Body of pancreas (tissue), 4 donors: ENCODE data around the gene FUT2. TPM values are rescaled to one million over a fixed set of nuclear protein-coding genes. Genes with fewer than 3 reads are reported as not detected.
A peak's percentile ranks its signal among the peaks of the same experiment; 100 is the strongest.

Source experiments
- ATAC-seq: fragments of 150-250 bp; one replicate; pipeline ENCODE4 v1.9.1; 2016
- DNase-seq, 4 donors: peaks; one replicate each; pipeline ENCODE4 v3.0.0-alpha.2; 2019
- H3K27ac ChIP-seq, 4 donors: fragments of 200-600 bp; sonication (generic); 1 replicate in 3 of 4; 2 replicates in 1 of 4; pipeline versions ENCODE4 v1.5.1 to v1.6.1; 2016 to 2019; ENCODE audit warnings: mild to moderate bottlenecking in 1 of 4, mixed read lengths in 1 of 4, moderate library complexity in 1 of 4
- H3K27me3 ChIP-seq, 2 donors: fragments of 200-600 bp; sonication (generic); one replicate each; pipeline ENCODE4 v1.6.0; 2016; ENCODE audit warnings: mild to moderate bottlenecking in 1 of 2
- H3K36me3 ChIP-seq, 2 donors: fragments of 200-600 bp; sonication (generic); replicated peaks in 1 of 2; 2 replicates each; pipeline ENCODE4 v1.5.1; 2016; ENCODE audit warnings: low read depth in 2 of 2; ENCODE audit not compliant: insufficient read depth in 1 of 2
- H3K4me1 ChIP-seq: fragments of 200-600 bp; sonication (generic); one replicate; pipeline ENCODE4 v1.6.0; 2016
- H3K4me3 ChIP-seq, 2 donors: fragments of 200-600 bp; sonication (generic); 1 replicate in 1 of 2; 2 replicates in 1 of 2; pipeline ENCODE4 v1.5.1; 2016 to 2019
- H3K9me3 ChIP-seq, 3 donors: fragments of 200-600 bp; sonication (generic); 1 replicate in 2 of 3; 2 replicates in 1 of 3; pipeline ENCODE4 v1.5.1; 2016
- POLR2A ChIP-seq, 3 donors: fragments of 450-650 bp; IDR thresholded peaks; one replicate each; pipeline ENCODE4 v1.6.1; 2016; ENCODE audit warnings: antibody characterized with exemption in 3 of 3, mild to moderate bottlenecking in 2 of 3
- WGBS, 2 donors: methylation state at CpG; one replicate each; pipeline ENCODE4 v1.1.5; 2017; 5-methylcytosine and 5-hydroxymethylcytosine counted together
- intact Hi-C: fragments of 100-400 bp; cut with DNase I; formaldehyde crosslinking; loops from one replicate; pipeline ENCODE4 v1.15.1; 2023
- total RNA-seq, 2 donors: library from RNA; depleted of rRNA; stranded (reverse); fragments of >200 nt; gene quantifications; one replicate each; pipeline ENCODE4 v1.1.0, GENCODE V29; 2016
- TF ChIP-seq, protein P1 (sequence below), 7 experiments: fragments of 450-650 bp in 4 of 7; fragments of 200-600 bp in 3 of 7; sonication (generic) in 3 of 7; IDR thresholded peaks; one replicate each; pipeline ENCODE4 v1.5.1; 2016 to 2019; ENCODE audit warnings: antibody characterized with exemption in 7 of 7

Gene FUT2
- total RNA-seq, 2 donors from 2014 or later: 2.0 to 3.4 TPM

DNA sequence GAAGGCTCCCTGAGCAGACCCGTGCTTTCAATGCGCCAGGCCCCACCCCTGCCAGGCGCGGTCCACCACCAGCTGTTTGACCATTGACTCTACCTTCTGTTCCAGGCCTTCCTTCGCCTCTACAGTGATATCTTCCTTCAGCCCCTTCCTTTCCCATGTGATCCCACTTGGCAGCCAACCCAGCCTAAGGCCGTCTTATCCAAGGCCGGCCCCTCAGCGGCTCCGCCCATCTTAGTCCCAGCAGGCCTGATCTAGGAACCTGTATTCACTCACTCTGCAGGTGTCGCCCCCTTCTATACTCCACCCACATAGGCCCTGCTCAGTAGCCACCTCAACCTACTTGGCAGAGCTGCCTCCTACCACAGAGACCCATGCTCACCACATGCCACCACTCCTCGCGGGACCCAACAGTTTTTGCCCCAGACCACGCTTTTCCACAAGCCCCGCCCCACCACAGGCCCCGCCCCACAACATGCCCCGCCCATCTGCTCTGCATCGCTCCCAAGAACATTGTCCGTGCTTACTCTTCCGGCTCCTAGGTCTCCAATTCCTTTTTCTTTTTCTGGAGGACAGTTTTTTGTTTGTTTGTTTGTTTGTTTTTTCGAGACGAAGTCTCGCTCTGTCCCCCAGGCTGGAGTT is 41.7 kb downstream of the FUT2 start:
- no peak overlapping the region for H3K4me3 ChIP-seq
- H3K9me3 ChIP-seq: no peaks in the 10 kb centered on the region
- DNase-seq (peak; percentile 89 to 96 (median 94)), ATAC-seq (peak; percentile 50)
- H3K36me3 ChIP-seq: no peaks in the 10 kb centered on the region
- H3K27ac ChIP-seq: peak overlapping the region in 3 of 4 donors; percentile 83 to 91 (median 84)
- no peaks in the 10 kb centered on the region for H3K27me3 ChIP-seq
- intact Hi-C loops: no loop called here
- peaks cover 51% of the 10 kb centered on the region for H3K4me1 ChIP-seq
- TF ChIP-seq POLR2A (IDR thresholded peaks at IDR 0.05): peak in 2 of 3 donors; percentile 34 to 47
- TF ChIP-seq, protein P1, sequence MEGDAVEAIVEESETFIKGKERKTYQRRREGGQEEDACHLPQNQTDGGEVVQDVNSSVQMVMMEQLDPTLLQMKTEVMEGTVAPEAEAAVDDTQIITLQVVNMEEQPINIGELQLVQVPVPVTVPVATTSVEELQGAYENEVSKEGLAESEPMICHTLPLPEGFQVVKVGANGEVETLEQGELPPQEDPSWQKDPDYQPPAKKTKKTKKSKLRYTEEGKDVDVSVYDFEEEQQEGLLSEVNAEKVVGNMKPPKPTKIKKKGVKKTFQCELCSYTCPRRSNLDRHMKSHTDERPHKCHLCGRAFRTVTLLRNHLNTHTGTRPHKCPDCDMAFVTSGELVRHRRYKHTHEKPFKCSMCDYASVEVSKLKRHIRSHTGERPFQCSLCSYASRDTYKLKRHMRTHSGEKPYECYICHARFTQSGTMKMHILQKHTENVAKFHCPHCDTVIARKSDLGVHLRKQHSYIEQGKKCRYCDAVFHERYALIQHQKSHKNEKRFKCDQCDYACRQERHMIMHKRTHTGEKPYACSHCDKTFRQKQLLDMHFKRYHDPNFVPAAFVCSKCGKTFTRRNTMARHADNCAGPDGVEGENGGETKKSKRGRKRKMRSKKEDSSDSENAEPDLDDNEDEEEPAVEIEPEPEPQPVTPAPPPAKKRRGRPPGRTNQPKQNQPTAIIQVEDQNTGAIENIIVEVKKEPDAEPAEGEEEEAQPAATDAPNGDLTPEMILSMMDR (IDR thresholded peaks at IDR 0.05): no peak
- 35 to 37% methylated on average over 22 of the region's 22 CpGs for WGBS, 2 donors

DNA sequence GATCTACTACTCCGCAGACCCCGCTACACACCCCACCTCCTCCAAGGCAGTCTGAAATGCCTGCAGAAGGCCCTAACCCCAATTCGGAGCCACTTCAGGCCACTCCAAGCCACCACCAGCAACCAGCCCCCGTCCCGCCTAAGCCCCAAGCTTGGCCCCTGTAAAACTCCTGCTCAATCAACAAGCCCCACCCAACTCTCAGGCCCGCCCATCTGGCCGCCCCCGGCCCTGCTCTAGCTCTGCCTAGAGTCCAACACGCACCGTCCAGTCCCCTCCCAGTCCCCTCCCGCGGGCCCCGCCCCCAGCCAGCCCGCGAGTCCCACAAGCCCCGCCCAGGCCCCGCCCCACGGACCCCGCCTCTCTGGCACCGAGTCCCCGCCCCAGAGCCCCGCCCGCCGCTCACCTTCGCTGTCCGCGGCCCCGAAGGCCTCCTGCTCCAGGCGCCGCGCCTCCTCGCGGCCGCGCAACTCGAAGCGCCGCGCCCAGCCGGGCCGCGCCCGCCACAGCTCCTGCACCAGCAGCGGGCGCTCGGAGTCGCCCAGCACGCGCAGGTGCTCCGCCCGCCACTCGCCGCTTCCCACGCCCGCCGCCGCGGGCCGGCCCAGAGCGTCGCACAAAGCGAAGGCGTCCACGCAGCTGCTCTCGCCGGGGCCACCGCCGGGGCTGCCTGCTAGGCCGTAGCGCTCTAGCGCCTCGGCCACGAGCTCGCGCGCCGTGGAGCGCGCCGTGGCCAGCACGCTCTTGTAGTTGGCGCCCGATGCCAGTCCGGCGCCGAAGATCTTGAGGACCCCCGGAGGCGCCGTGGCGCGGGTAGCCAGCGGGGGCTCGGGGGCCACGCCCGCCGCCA is 43.0 kb downstream of the FUT2 start:
- Histone ChIP-seq H3K36me3 (no peaks in the 10 kb centered on the region), H3K4me1 (peaks cover 51% of the 10 kb centered on the region), H3K4me3 (peak overlapping the region; percentile 4 to 23), H3K9me3 (no peaks in the 10 kb centered on the region), H3K27me3 (no peaks in the 10 kb centered on the region), H3K27ac (peak overlapping the region; percentile 79 to 93 (median 88))
- 1 to 13% methylated on average over 11 to 84 of the region's 96 CpGs for WGBS, 2 donors
- peak; percentile 60 to 91 (median 66) for TF ChIP-seq POLR2A (IDR thresholded peaks at IDR 0.05)
- TF ChIP-seq, protein P1 (IDR thresholded peaks at IDR 0.05): peak in 5 of 7 experiments; percentile 7 to 98 (median 65)
- ATAC-seq: peak; percentile 84
- intact Hi-C loops: no loop called here
- DNase-seq: peak; percentile 96 to 98 (median 97)

DNA sequence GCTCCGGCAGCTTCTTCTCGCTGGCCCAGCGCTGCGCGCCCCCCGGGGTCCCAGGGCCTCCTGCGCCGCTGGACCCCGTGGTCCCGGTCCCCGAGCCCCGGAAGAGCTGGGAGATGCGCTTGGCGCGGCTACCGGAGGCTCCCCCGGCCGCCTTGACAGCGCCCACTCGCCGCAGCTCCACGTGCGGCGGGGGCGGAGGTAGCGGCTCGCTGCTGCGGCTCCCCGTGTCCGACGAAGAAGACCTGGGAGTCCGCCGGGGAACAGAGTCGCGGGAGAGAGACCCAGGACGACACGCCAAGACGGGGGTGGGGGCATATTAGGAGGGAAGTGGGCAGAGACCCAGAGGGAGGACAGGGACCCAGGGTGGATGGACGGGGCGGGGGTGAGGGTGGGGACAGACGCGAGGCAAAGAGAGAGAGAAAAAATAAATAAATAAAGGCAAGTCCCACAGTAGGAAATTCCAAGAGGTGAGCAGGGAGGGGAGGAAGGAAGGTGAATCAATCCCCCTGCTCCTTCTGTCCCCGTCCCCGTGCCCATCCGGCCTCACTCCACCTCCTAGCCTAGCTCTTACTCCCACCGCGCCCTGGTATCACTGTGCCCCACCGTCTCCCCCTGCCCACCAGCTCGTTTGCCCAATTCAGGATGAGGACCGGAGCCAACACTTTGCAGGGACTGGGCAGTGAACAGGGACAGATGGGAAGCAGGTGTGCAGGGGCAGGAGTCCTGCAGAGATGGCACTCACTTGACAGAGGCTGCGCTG is 43.8 kb downstream of the FUT2 start:
- peak overlapping the region; percentile 79 to 93 (median 88) for H3K27ac ChIP-seq
- DNase-seq (peak; percentile 55 to 73 (median 64)), ATAC-seq (no peak)
- intact Hi-C loops: no loop called here
- H3K4me3 ChIP-seq: peak overlapping the region; percentile 4 to 23
- TF ChIP-seq, protein P1 (IDR thresholded peaks at IDR 0.05): no peak
- TF ChIP-seq POLR2A (IDR thresholded peaks at IDR 0.05): peak in 1 of 3 donors; percentile 47
- no peaks in the 10 kb centered on the region for H3K9me3 ChIP-seq
- 4 to 17% methylated on average over 30 to 45 of the region's 51 CpGs for WGBS, 2 donors
- no peaks in the 10 kb centered on the region for H3K27me3 ChIP-seq
- H3K36me3 ChIP-seq: no peaks in the 10 kb centered on the region
- H3K4me1 ChIP-seq: peaks cover 51% of the 10 kb centered on the region

DNA sequence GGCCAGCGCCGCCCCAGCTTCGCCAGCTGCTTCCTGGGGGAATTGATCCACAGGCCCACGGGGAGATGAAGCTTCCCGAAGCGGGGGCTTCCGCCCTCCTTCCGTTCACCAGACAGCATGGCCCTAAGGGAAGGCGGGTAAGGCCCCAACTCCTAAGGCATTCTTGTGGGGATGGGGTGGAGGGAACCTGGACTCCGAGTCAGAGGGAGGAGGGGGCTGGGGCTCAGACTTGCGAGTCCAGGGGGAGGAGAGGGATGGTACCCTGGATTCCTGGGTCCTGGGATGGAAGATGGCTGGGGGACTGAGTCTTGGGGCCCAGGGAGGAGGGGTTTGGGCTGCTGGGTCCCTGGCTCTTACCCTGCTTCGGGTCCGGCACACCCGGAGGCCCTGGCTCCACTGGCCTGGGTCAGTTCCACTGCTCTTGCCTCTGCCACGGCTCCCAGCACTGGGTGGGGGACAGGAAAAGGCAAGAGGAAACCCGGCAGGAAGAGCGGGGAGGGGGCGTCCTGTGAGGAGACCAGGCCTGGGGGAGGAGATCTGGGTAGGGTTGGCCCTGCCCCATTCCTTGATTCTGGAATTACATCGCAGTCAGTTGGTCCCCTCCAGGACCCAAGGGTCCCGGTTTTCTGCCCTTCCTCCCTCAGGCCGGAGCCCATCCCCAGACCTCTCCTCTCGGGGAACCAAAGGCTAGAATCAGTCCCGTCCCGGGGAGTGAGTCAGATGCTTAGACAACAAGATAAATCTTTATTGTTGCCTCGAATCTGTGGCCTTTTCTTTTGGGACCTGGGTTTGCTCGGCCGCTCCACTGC is 44.6 kb downstream of the FUT2 start, which contains the start of gene RASIP1:
Gene RASIP1, minus strand, starts transcription at position 447 of the 809 bp plus-strand sequence. Its CDS starts 328 bp downstream, at position 119.
- intact Hi-C loops: no loop called here
- Histone ChIP-seq H3K36me3 (no peaks in the 10 kb centered on the region), H3K27me3 (no peaks in the 10 kb centered on the region), H3K9me3 (no peaks in the 10 kb centered on the region), H3K27ac (peak within 1 kb of the TSS; percentile 79 to 93 (median 88)), H3K4me3 (peak within 1 kb of the TSS; percentile 4 to 23), H3K4me1 (peaks cover 51% of the 10 kb centered on the region)
- ATAC-seq: no peak
- 19 to 42% methylated on average over 13 to 25 of the region's 27 CpGs for WGBS, 2 donors
- TF ChIP-seq POLR2A (IDR thresholded peaks at IDR 0.05): peak; percentile 34 to 38 (median 36)
- TF ChIP-seq, protein P1 (IDR thresholded peaks at IDR 0.05): no peak
- DNase-seq: peak in 2 of 4 donors; percentile 41 to 42
